Esophagus squamous epithelium (tissue), 5 donors: ENCODE data around the gene PKHD1. TPM values are rescaled to one million over a fixed set of nuclear protein-coding genes. Genes with fewer than 3 reads are reported as not detected.

ENCODE experiments used
- DNase-seq: peaks from one replicate; lab custom pipeline; 2025; lab: John Stamatoyannopoulos, UW
- H3K27ac ChIP-seq, 4 donors: fragments of 200-600 bp; sonication (generic); one replicate each; pipeline ENCODE4 v1.5.1; 2016 to 2019; ENCODE audit warnings: mild to moderate bottlenecking in 1 of 4
- H3K27me3 ChIP-seq, 4 donors: fragments of 200-600 bp; sonication (generic); 1 replicate in 3 of 4; 2 replicates in 1 of 4; pipeline versions ENCODE4 v1.5.1 to v1.6.0; 2017 to 2021; ENCODE audit warnings: antibody characterized with exemption in 1 of 4
- H3K36me3 ChIP-seq, 3 donors: fragments of 200-600 bp; sonication (generic); one replicate each; pipeline ENCODE4 v1.5.1; 2016 to 2019
- H3K4me1 ChIP-seq, 3 donors: fragments of 200-600 bp; sonication (generic); one replicate each; pipeline ENCODE4 v1.5.1; 2017 to 2019
- H3K4me3 ChIP-seq, 4 donors: fragments of 200-600 bp; sonication (generic); 1 replicate in 3 of 4; 2 replicates in 1 of 4; pipeline ENCODE4 v1.5.1; 2016 to 2019; ENCODE audit warnings: mild to moderate bottlenecking in 2 of 4, moderate library complexity in 1 of 4
- H3K9me3 ChIP-seq, 3 donors: fragments of 200-600 bp; sonication (generic); one replicate each; pipeline ENCODE4 v1.5.1; 2016 to 2019
- POLR2A ChIP-seq, 4 donors: fragments of 450-650 bp; IDR thresholded peaks; one replicate each; pipeline ENCODE4 v1.6.1; 2017; ENCODE audit warnings: antibody characterized with exemption in 4 of 4, mild to moderate bottlenecking in 4 of 4, moderate library complexity in 3 of 4
- WGBS, 2 donors: methylation state at CpG; one replicate each; pipeline ENCODE4 v1.1.5; 2018; 5-methylcytosine and 5-hydroxymethylcytosine counted together
- intact Hi-C: fragments of 100-400 bp; cut with DNase I; formaldehyde crosslinking; loops from one replicate; pipeline ENCODE4 v1.15.0; 2022
- total RNA-seq, 4 donors: library from RNA; depleted of rRNA; stranded (reverse); fragments of >200 nt; gene quantifications; one replicate each; pipeline ENCODE4 v1.1.0, GENCODE V29; 2016
- TF ChIP-seq, protein P1 (sequence below), 6 experiments: fragments of 450-650 bp in 4 of 6; fragments of 200-600 bp in 2 of 6; sonication (generic) in 2 of 6; IDR thresholded peaks; one replicate each; pipeline ENCODE4 v1.5.1; 2016 to 2019; ENCODE audit warnings: antibody characterized with exemption in 6 of 6, mild to moderate bottlenecking in 4 of 6, moderate library complexity in 4 of 6
- donor health status: DM: yes; HTN: yes; CAD: no.

PKHD1 gene
- total RNA-seq, 4 donors from 2014 or later, result 0.04 TPM; not detected in 3

DNA sequence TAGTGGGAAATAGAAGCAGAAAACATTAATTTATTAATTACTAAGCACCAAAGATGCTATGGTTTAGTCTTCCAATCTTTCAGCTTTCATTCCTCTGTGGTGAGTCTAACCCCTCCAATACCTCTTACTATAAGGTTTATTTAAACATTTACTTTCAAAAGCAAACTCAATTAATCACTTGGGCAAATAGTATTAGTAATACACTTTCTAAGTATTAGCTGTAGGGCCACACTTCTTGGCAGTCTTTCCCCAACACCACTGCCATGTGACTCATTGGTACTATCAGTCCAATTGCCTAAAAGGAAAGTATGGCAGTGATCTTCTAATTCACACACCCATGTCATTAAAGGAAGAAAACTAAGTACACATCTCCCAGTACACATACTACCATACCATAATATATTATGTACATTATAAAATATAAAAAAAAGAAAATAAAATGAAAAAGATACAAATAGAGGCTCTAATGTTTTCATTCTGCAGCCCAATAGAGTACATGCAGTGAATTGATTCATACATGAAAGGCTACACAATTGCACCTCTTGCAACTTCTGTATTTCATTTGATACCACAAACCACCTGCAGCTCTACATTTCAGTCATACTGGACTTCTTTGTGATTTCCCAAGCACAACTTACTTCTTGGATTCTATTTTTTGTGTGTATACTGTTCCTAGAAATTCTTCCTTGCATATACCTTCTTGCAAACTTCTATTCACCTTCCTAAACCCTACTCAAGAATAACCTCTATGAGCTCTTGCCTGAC is 218.6 kb downstream of the PKHD1 start:
- Histone ChIP-seq H3K9me3 (no peaks in the 10 kb centered on the region), H3K27me3 (peaks cover 0 to 31% (median 0%) of the 10 kb centered on the region in 4 donors), H3K4me3 (no peak overlapping the region), H3K36me3 (no peaks in the 10 kb centered on the region), H3K4me1 (peaks cover 0 to 6% (median 0%) of the 10 kb centered on the region in 3 donors), H3K27ac (no peak overlapping the region)
- no peak for TF ChIP-seq POLR2A (IDR thresholded peaks at IDR 0.05)
- TF ChIP-seq, protein P1, sequence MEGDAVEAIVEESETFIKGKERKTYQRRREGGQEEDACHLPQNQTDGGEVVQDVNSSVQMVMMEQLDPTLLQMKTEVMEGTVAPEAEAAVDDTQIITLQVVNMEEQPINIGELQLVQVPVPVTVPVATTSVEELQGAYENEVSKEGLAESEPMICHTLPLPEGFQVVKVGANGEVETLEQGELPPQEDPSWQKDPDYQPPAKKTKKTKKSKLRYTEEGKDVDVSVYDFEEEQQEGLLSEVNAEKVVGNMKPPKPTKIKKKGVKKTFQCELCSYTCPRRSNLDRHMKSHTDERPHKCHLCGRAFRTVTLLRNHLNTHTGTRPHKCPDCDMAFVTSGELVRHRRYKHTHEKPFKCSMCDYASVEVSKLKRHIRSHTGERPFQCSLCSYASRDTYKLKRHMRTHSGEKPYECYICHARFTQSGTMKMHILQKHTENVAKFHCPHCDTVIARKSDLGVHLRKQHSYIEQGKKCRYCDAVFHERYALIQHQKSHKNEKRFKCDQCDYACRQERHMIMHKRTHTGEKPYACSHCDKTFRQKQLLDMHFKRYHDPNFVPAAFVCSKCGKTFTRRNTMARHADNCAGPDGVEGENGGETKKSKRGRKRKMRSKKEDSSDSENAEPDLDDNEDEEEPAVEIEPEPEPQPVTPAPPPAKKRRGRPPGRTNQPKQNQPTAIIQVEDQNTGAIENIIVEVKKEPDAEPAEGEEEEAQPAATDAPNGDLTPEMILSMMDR (IDR thresholded peaks at IDR 0.05), result no peak
- intact Hi-C loops, result no loop called here
- DNase-seq, result no peak

- H3K36me3 ChIP-seq, result no peaks in the 10 kb centered on the region
- peaks cover 0 to 36% (median 0%) of the 10 kb centered on the region in 4 donors for H3K27me3 ChIP-seq
- no peak overlapping the region for H3K4me3 ChIP-seq
- 30 to 31% methylated on average over 2 of the region's 2 CpGs for WGBS, 2 donors
- H3K27ac ChIP-seq, result no peak overlapping the region
- DNase-seq, result no peak
- TF ChIP-seq, protein P1 (IDR thresholded peaks at IDR 0.05), result no peak
- no peak for TF ChIP-seq POLR2A (IDR thresholded peaks at IDR 0.05)
- H3K4me1 ChIP-seq, result peaks cover 0 to 6% (median 0%) of the 10 kb centered on the region in 3 donors
- no peaks in the 10 kb centered on the region for H3K9me3 ChIP-seq
- intact Hi-C loops, result no loop called here
Observed at GRCh38 chr6:51866867-51867266, 220.5 kb downstream of the PKHD1 start.

DNA sequence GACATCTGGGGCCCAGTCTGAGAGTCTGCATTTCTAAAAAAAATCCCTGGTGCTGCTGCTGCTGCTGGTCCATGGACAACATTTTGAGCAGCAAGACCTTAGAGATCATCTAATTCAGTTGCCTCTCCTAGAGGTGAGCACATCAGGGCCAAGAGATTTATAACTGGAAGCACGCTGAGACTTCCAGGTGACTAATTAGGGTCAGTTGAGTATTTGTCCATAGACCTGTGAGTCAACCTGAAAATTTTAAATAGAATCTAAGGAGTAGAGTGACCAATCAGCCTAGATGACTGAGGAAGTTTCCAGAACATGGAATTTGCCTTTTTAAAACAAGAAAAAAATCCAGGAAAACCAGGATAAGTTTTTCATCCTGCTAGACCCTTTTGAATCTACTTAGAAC is 221.4 kb downstream of the PKHD1 start:
- Histone ChIP-seq H3K4me3 (no peak overlapping the region), H3K9me3 (no peaks in the 10 kb centered on the region), H3K27me3 (peaks cover 0 to 36% (median 0%) of the 10 kb centered on the region in 4 donors), H3K4me1 (peaks cover 0 to 6% (median 0%) of the 10 kb centered on the region in 3 donors), H3K27ac (no peak overlapping the region), H3K36me3 (no peaks in the 10 kb centered on the region)
- 44 to 91% methylated on average over 1 of the region's 1 CpG for WGBS, 2 donors
- intact Hi-C loops, result no loop called here
- DNase-seq, result no peak
- TF ChIP-seq, protein P1 (IDR thresholded peaks at IDR 0.05), result no peak
- no peak for TF ChIP-seq POLR2A (IDR thresholded peaks at IDR 0.05)

DNA sequence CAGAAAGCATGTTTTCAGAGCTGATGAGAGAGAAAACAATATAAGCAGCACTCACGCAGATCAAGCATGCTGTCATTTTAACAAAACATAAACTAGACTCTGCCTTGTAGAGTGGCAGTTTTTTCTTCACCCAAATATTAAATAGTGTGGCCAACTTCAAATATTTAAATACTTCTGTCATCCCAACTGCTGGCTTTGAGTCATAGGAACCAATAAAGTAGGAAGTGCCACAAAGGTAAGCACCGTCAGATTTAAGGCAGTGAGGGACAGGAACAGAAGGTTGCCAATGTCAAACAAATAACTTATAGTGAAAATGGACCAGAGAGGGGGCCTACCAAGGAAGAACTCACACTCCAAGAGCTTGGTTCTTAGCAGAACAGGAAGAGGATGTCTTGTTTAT is 222.2 kb downstream of the PKHD1 start:
- peaks cover 0 to 35% (median 0%) of the 10 kb centered on the region in 4 donors for H3K27me3 ChIP-seq
- no peak overlapping the region for H3K27ac ChIP-seq
- no peak for DNase-seq
- TF ChIP-seq, protein P1 (IDR thresholded peaks at IDR 0.05), result no peak
- TF ChIP-seq POLR2A (IDR thresholded peaks at IDR 0.05), result no peak
- 53 to 76% methylated on average over 2 of the region's 2 CpGs for WGBS, 2 donors
- intact Hi-C loops, result no loop called here
- H3K4me1 ChIP-seq, result peaks cover 0 to 6% (median 0%) of the 10 kb centered on the region in 3 donors
- H3K9me3 ChIP-seq, result no peaks in the 10 kb centered on the region
- H3K4me3 ChIP-seq, result no peak overlapping the region
- H3K36me3 ChIP-seq, result no peaks in the 10 kb centered on the region

DNA sequence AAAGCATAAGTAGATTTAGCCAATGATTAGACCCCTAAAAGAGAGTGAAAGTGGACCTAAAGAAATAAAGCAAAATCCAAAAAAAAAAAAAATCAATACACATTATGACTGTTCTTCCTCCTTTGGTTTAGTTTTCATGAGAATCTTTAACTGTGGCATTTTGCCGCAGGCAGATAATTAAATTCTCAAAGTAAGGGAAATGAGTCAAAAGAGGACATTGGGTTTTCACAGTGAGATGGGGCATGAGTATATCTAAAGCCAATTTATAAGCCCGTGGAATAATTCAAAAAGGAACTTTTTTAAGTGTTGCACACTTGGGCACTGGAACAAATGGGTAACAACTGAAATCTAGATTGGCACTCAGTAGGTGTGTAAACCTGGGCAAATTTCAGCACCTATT is 230.3 kb downstream of the PKHD1 start:
- no peaks in the 10 kb centered on the region for H3K4me1 ChIP-seq
- no peaks in the 10 kb centered on the region for H3K9me3 ChIP-seq
- H3K27me3 ChIP-seq, result no peaks in the 10 kb centered on the region
- no peak for DNase-seq
- H3K36me3 ChIP-seq, result no peaks in the 10 kb centered on the region
- H3K4me3 ChIP-seq, result no peak overlapping the region
- WGBS, 2 donors, result 82 to 83% methylated on average over 2 of the region's 2 CpGs
- intact Hi-C loops, result loop anchor here (10.0 kb wide), 2 partner anchors 98 to 168 kb away; no protein-coding TSS in a partner anchor
- no peak overlapping the region for H3K27ac ChIP-seq
- TF ChIP-seq POLR2A (IDR thresholded peaks at IDR 0.05), result no peak
- TF ChIP-seq, protein P1 (IDR thresholded peaks at IDR 0.05), result no peak
